Tibial artery (tissue), 4 donors: ENCODE data around the gene NTF3.

ENCODE experiments used
- DNase-seq, 2 donors: peaks; one replicate each; pipeline ENCODE4 v3.0.0-alpha.2; 2019
- H3K27ac ChIP-seq, 2 donors: fragments of 200-600 bp; sonication (generic) in 1 of 2; 1 replicate in 1 of 2; 2 replicates in 1 of 2; pipeline ENCODE4 v1.5.1; 2018 to 2019; ENCODE audit warnings: mild to moderate bottlenecking in 1 of 2
- H3K27me3 ChIP-seq, 2 donors: fragments of 200-600 bp; sonication (generic) in 1 of 2; one replicate each; pipeline versions ENCODE4 v1.5.1 to v1.6.0; 2016 to 2019
- H3K36me3 ChIP-seq, 3 donors: fragments of 200-600 bp; sonication (generic) in 2 of 3; one replicate each; pipeline ENCODE4 v1.5.1; 2016 to 2019; ENCODE audit warnings: mild to moderate bottlenecking in 2 of 3
- H3K4me1 ChIP-seq, 4 donors: fragments of 200-600 bp; sonication (generic) in 2 of 4; 1 replicate in 3 of 4; 2 replicates in 1 of 4; pipeline ENCODE4 v1.5.1; 2016 to 2019
- H3K4me3 ChIP-seq, 2 donors: fragments of 200-600 bp; sonication (generic) in 1 of 2; 1 replicate in 1 of 2; 2 replicates in 1 of 2; pipeline ENCODE4 v1.5.1; 2018 to 2019; ENCODE audit warnings: mild to moderate bottlenecking in 2 of 2
- H3K9me3 ChIP-seq, 3 donors: fragments of 200-600 bp; sonication (generic) in 1 of 3; one replicate each; pipeline ENCODE4 v1.5.1; 2016 to 2019
- intact Hi-C: fragments of 100-400 bp; cut with DNase I; formaldehyde crosslinking; loops from one replicate; pipeline ENCODE4 v1.15.0; 2023; ENCODE audit warnings: low total_unique reads
- TF ChIP-seq, protein P1 (sequence below), 2 experiments: fragments of 200-600 bp in 1 of 2; fragments of 450-650 bp in 1 of 2; IDR thresholded peaks; one replicate each; pipeline ENCODE4 v1.5.1; 2017 to 2019; ENCODE audit warnings: antibody characterized with exemption in 2 of 2, mild to moderate bottlenecking in 1 of 2, moderate library complexity in 1 of 2

Gene NTF3

GRCh38 chr12:5433845-5434646 is 2.1 kb downstream of the NTF3 start:
- H3K27ac ChIP-seq: peak overlapping the region; percentile 92 to 96
- TF ChIP-seq, protein P1, sequence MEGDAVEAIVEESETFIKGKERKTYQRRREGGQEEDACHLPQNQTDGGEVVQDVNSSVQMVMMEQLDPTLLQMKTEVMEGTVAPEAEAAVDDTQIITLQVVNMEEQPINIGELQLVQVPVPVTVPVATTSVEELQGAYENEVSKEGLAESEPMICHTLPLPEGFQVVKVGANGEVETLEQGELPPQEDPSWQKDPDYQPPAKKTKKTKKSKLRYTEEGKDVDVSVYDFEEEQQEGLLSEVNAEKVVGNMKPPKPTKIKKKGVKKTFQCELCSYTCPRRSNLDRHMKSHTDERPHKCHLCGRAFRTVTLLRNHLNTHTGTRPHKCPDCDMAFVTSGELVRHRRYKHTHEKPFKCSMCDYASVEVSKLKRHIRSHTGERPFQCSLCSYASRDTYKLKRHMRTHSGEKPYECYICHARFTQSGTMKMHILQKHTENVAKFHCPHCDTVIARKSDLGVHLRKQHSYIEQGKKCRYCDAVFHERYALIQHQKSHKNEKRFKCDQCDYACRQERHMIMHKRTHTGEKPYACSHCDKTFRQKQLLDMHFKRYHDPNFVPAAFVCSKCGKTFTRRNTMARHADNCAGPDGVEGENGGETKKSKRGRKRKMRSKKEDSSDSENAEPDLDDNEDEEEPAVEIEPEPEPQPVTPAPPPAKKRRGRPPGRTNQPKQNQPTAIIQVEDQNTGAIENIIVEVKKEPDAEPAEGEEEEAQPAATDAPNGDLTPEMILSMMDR (IDR thresholded peaks at IDR 0.05): no peak
- H3K4me1 ChIP-seq: peaks cover 0 to 74% (median 48%) of the 10 kb centered on the region in 4 donors
- intact Hi-C loops: loop anchor here (5.0 kb wide), 1 partner anchor 58 kb away; no protein-coding TSS in a partner anchor
- peak overlapping the region; percentile 76 to 82 for H3K4me3 ChIP-seq
- H3K9me3 ChIP-seq: no peaks in the 10 kb centered on the region
- no peak for DNase-seq
- H3K27me3 ChIP-seq: no peaks in the 10 kb centered on the region
- no peaks in the 10 kb centered on the region for H3K36me3 ChIP-seq

GRCh38 chr12:5434647-5435560 is 3.0 kb downstream of the NTF3 start:
- peak overlapping the region; percentile 92 to 96 for H3K27ac ChIP-seq
- H3K36me3 ChIP-seq: no peaks in the 10 kb centered on the region
- peak overlapping the region; percentile 76 to 82 for H3K4me3 ChIP-seq
- TF ChIP-seq, protein P1 (IDR thresholded peaks at IDR 0.05): no peak
- no peaks in the 10 kb centered on the region for H3K27me3 ChIP-seq
- intact Hi-C loops: loop anchor here (5.0 kb wide), 1 partner anchor 57 kb away; no protein-coding TSS in a partner anchor
- peaks cover 0 to 75% (median 47%) of the 10 kb centered on the region in 4 donors for H3K4me1 ChIP-seq
- H3K9me3 ChIP-seq: no peaks in the 10 kb centered on the region
- no peak for DNase-seq

DNA sequence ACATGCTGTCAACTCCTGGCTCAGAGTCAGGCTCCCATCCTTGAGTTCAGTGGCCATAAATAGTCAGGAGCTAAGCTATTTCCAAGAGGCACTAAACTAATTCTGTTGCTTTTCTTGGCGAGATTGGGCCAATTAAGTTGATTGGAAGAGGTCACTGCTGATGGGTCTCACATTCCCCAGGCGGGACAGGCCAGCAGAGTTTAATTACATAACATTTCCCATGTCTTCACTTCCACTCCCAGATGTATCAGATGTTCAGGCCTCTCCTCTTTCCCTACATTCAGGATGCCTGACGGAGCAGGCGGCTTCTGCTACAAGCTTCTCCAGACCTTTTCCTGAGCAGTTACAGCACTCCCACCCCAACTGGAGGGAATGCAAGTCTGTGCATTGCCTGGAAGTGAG is 5.3 kb downstream of the NTF3 start:
- Histone ChIP-seq H3K27me3 (no peaks in the 10 kb centered on the region), H3K4me3 (no peak overlapping the region)
- DNase-seq: no peak

DNA sequence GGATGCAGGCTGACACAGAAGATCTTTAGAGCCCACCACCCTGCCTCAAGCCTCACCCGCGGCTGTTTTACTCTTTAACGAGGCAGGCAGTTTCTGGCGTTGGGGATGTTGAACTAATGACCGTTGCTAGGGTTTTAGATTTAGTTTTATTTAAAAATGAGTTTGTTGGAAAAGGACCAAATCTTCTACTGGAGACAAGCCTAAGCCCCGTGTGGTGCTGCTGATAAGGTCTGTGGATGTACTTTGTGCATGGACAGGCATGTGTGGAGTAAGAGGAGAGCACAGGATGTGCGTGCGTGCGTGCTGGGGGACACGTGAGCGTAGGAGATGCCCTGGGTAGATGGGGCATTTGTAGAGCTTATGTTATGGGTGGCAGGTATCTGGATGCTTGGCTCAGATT is 5.7 kb downstream of the NTF3 start:
- peaks cover 0 to 85% (median 41%) of the 10 kb centered on the region in 4 donors for H3K4me1 ChIP-seq
- intact Hi-C loops: no loop called here
- TF ChIP-seq, protein P1 (IDR thresholded peaks at IDR 0.05): no peak
- no peaks in the 10 kb centered on the region for H3K36me3 ChIP-seq
- DNase-seq: peak; percentile 42 to 71
- no peaks in the 10 kb centered on the region for H3K27me3 ChIP-seq
- H3K27ac ChIP-seq: peak overlapping the region; percentile 92 to 96
- no peaks in the 10 kb centered on the region for H3K9me3 ChIP-seq
- H3K4me3 ChIP-seq: no peak overlapping the region

More for the DNA sequence above, 5.3 kb downstream of the NTF3 start:
- Histone ChIP-seq H3K4me1 (peaks cover 0 to 82% (median 40%) of the 10 kb centered on the region in 4 donors), H3K27ac (peak overlapping the region; percentile 92 to 96), H3K9me3 (no peaks in the 10 kb centered on the region), H3K36me3 (no peaks in the 10 kb centered on the region)
- TF ChIP-seq, protein P1 (IDR thresholded peaks at IDR 0.05): no peak
- intact Hi-C loops: no loop called here

DNA sequence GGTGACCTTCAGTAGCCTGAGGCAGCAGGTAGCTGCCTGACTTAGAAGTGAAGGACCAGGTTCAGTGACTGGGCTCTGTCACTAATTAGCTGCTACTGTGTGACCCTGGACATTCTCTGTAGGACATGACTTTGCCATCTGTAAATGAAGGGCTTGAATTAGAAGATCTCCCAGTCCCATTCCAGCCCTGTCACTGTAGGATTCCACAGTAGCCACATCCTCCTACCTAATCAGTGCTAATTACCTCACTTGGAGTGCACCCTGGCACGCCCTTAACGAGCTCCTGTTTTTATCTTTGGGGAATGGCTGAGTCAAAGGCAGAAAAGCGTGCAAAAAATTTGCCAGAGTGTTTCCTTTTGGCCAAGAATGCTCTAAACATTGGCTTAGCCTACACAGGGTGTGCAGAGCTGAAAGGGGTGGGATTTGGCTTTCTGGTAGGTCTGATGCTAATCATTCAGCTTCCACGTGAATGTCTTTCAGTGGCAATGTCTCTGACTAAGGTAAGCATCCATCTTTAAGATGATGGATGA is 6.8 kb downstream of the NTF3 start:
- TF ChIP-seq, protein P1 (IDR thresholded peaks at IDR 0.05): no peak
- intact Hi-C loops: no loop called here
- no peaks in the 10 kb centered on the region for H3K27me3 ChIP-seq

More for the DNA sequence above, 6.8 kb downstream of the NTF3 start:
- no peak for DNase-seq
- Histone ChIP-seq H3K9me3 (no peaks in the 10 kb centered on the region), H3K4me1 (peaks cover 0 to 94% (median 39%) of the 10 kb centered on the region in 4 donors), H3K27ac (peak overlapping the region; percentile 92 to 96), H3K36me3 (no peaks in the 10 kb centered on the region), H3K4me3 (no peak overlapping the region)
